GM18517 (cell line): ENCODE measurements around the gene PHETA2.
A peak's percentile ranks its signal among the peaks of the same experiment; 100 is the strongest.
"Not testable (repeated sequence)": the region's sequence is repeated elsewhere in the genome, so short reads cannot be mapped to it uniquely, and the experiment has no call there.

ENCODE experiments used
- ATAC-seq: cut with Tn5 transposase; IDR thresholded peaks from one replicate; pipeline ENCODE4 v1.9.1; 2021; ENCODE audit warnings: mild to moderate bottlenecking, moderate library complexity; ENCODE audit not compliant: unreplicated experiment

Gene PHETA2

GRCh38 chr22:42069801-42070516 is 4.1 kb upstream of the PHETA2 start:
- peak; percentile 9 for ATAC-seq

GRCh38 chr22:42070517-42071422 is 3.3 kb upstream of the PHETA2 start, which contains the start of gene NAGA:
TSS of gene NAGA (minus strand) at chr22:42070812. CDS start at chr22:42070297, 515 bp downstream.
- peak; percentile 90 for ATAC-seq

GRCh38 chr22:42071508-42071907 is 2.5 kb upstream of the PHETA2 start:
- ATAC-seq: not testable (repeated sequence)

DNA sequence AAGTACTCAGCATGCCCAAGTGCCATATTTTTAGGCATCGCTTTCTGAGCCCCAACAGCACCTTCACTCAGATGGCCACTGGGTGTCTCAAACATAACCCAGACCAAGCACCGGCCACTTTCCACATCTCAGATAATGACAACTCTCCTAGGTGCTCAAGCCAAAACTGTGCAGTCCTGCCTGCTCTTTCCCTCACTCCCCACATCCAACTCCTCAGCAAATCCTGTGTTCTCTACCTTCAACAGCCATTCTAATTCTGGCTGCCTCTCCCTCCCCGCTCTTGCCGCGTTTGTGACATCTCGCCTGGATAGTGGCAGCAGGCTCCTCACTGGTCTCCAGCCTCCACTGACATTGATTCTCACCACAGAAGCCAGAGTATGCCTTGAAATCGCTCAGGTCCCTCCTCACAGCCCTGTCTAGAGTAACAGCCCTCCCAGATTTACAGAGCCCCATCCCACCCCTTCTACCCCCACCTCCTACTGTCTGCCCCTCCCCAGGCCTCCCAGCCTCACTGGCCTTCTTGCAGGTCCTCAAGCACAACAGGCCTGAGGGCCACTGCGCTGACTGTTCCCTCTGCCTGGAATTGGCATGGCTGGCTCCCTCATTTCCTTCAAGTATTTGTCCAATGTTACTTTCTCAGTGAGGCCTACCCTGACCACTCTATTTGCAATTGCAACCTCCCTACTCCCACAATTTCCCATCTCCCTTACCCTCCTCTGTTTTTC is 1.3 kb upstream of the PHETA2 start:
- ATAC-seq: no peak

DNA sequence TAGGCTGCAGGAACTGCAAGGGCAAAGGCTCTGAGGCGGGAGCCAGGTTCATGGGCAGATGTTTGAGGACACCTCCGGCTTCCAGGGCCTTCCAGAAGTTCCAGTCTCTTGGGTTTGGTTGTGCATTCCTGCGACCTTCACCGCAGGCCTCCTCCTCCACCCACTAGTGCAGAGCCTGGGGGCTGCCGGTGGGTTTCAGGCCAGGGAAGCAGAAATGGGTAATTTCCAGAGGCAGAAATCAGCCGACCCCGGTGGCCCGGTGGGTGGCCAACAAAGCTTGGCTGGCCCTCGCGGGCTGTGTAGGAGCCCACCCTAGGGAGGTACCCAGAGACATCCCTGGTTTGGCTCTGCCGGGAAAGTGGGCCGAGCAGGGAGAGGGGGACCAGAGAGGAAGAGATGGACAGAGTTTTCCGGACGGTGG is 417 bp upstream of the PHETA2 start:
- no peak for ATAC-seq

DNA sequence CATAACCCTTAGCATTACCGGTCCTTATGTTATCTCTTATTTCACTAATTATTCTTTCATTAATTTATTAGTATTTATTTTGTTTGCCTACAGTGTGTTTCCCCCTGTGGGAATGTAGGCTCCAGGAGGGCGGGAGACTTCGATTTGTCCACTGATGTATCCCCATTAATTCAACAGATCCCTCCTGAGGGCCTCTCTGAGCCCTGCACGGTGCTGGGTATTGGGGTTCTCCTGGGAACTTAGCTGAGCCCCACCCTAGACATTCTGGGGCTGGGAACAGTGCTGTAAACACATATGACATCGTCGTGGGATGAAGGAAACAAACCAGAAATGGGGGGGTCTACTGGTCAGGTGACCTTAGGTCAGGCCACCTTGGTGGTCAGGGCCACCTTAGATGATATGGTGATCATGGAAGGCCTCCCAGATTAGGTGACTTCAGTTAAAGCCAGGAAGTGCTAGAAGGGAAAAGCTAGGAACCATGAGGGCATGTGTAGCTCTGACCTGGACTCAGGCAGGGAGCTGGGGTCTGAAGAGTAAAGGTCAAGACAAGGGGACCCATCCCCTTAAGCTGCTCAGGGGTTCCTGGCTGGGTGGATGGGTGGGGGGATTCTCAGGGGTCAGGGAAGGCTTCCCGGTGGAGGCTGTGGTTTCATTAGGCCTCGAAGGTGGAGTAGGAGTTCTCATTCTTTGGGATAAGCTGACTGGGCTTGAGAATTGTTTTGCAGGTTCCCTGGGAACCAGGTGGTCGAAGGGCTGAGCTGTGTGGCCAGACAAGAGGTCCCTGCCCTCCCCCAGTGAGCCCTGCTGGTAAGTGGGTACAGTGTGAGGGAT is 1.0 kb downstream of the PHETA2 start:
- ATAC-seq: no peak

DNA sequence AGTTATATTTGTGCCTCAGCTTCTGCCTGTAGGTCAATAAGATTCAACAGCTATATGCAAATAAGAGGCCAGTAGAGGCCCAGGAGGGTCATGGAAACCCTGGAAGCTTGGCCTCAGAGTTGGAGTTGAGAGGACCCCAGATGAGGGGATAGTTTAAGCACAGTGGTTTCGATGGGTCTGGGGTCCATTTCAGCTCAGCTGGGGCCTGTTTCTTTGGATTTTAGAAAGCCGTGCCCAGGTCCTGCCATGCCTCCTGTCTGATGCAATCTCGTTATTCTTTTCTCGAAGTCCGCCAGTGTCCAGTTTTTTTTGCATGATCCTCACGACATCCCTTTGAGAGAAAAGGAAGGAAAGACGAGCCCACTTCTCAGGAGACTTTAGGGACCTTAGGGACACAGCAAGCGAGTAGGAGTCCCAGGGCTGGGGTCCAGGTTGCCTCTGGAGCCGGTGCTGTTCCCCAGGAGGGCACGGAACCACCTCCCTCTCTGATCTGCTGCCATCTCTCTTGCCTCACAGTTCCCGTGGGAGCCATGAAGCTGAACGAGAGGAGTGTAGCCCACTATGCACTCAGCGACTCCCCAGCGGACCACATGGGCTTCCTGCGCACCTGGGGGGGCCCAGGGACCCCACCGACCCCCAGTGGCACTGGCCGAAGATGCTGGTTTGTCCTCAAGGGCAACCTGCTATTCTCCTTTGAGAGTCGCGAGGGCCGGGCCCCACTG is 2.9 kb downstream of the PHETA2 start:
- no peak for ATAC-seq

DNA sequence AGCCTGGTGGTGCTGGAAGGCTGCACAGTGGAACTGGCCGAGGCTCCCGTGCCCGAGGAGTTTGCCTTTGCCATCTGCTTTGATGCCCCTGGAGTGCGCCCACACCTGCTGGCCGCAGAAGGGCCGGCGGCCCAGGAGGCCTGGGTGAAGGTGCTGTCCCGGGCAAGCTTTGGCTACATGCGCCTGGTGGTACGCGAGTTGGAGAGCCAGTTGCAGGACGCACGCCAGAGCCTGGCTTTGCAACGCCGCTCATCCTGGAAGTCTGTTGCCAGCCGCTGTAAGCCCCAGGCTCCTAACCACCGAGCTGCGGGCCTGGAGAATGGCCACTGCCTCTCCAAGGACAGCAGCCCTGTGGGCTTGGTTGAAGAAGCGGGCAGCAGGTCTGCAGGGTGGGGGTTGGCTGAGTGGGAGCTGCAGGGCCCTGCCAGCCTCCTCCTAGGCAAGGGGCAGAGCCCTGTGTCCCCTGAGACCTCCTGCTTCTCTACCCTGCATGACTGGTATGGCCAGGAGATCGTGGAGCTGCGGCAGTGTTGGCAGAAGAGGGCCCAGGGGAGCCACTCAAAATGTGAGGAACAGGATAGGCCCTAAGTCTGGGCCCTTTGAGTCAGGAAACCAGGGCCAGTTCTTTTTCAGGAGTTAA is 3.6 kb downstream of the PHETA2 start:
- ATAC-seq: no peak

DNA sequence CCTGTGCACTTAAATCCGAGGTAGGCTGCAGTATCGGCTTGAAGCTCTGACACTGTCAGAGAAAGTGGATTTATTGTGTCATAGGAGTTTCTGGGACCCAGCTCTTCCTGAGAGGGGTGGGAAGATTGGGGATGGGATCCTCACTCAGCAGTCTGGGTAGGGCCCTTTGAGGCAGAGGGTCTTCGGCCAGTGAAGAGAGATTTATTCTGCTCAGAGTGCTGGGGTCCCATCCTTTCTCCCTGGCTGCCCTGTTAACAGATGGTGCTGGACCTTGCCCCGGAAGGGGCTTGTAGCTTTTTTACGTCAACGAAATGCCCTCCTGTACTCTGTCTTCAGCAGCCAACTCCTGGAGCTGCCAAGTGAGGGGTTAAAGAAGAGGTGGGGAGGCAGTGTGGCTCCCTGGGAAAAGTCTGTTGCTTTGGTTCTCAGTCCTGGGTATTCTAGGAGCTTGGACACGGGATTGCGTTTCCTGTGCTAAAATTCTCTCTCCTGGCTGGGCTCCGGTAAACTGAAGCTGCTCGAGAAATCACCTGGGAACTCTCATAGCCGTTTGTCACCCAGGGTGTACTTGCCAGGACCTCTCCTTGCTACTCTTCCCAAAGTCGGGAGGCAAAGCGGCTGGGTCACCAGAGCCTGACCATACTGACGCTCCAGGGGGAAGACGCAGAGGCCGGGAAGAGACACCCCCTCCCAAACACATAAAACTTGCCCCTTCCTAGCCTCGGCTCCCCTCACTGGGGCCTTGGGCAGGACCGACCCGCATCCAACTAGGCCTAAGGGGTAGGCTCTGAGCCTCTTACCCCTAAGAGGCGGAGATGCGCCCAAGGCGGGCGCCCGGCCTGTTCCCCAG is 4.6 kb downstream of the PHETA2 start:
- no peak for ATAC-seq

- ATAC-seq: peak; percentile 80
Measured at GRCh38 chr22:42079319-42080251, 5.5 kb downstream of the PHETA2 start, which contains the start of gene SMDT1. TSS of gene SMDT1 (plus strand) at chr22:42079700. CDS start at chr22:42079769, 69 bp downstream.

- no peak for ATAC-seq
Measured at GRCh38 chr22:42080287-42080686, 6.2 kb downstream of the PHETA2 start.

DNA sequence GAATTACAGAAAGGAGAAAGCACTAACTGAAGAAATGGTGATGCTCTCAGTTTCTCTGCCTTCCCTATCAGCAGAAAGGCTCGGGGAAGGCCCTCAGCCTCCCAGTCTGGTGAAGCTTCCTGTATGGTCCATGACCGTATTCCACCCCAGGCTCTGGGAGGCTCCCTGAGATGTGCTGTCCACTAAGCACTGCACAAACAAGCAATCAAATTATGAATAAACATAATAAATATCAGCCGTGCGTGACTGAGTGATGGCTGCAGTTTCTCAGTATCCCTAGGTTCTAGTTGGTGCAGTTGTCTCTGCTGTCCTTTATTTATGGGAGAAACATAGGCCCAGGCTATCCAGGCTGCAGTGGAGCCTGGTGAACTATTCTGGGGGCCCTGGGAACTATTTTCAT is 9.1 kb downstream of the PHETA2 start:
- no peak for ATAC-seq

DNA sequence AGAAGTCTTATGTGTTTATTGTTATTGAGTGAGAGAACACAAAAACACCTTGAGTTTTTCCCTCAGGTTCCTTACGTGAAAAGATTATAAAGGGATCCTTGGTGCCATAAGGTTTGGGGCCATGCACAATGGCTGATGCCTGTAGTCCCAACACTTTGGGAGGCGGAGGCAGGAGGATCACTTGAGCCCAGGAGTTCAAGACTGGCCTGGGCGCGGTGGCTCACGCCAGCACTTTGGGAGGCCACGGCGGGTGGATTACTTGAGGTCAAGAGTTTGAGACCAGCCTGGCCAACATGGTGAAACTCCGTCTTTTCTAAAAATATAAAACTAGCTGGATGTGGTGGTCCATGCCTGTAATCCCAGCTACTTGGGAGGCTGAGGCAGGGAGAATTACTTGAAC is 10.8 kb downstream of the PHETA2 start:
- ATAC-seq: no peak

DNA sequence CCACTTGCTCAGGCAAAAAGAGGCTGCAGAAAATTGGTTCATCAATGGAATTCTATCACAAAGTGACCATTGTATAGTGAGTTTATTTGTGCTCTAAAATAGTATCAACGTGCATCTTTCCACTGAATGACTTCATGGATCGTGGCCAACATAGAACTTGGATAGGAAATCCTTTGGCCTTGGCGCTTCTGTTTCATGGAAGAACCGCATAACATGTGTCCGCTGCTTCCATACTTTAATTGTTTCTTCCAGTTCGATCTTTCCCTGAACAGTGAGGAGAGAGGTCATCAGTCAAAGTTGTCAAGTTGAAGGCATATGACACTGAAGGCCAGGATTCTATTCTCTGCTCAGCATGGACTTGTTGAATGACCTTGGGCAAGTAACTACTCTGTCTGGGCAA is 12.0 kb downstream of the PHETA2 start:
- no peak for ATAC-seq

DNA sequence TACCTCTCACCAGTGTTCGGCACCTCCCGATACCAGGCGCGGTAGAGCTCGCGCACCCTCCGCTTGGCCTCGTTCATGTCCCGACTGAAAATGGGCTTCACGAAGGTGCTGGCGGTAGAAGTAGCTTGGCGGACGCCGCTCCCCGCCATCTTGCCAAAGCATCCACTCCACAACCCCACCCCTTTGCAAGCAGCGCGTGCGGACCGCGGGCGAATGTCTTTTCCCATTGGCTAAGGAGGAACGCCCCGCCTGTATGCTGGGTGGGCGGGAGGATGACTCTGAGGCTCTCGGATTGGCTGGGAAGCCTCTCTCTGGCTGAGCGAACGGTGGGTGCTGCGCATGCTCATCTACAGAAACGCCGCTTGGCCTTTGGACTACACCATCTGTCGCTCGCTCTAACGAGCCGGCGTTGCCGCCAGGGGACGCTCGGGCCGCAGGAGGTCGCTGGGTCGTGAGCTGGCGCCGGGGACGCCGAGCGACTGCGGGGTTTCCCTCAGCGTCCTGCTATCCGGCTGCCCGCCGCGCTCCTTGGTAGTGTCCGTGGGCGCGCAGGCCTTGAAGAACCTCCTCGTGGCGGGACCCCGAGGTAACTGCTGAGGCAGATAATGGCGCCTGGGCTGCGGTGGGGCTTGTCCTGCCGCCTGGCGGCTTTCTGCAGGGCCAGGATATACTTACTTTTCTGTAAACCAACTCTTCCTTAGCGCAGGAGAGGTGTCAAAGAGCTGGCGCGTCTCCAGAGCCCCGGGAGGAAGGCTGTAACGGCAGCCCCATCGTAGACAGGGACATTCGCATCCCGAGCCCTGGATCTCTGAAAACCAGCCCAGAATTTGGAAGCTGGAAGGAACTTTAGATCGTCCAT is 16.8 kb downstream of the PHETA2 start, which contains the start of gene NDUFA6:
Gene NDUFA6, minus strand, starts transcription at position 177 of the 859 bp plus-strand sequence. Its CDS starts 28 bp downstream, at position 149.
- peak; percentile 93 for ATAC-seq

DNA sequence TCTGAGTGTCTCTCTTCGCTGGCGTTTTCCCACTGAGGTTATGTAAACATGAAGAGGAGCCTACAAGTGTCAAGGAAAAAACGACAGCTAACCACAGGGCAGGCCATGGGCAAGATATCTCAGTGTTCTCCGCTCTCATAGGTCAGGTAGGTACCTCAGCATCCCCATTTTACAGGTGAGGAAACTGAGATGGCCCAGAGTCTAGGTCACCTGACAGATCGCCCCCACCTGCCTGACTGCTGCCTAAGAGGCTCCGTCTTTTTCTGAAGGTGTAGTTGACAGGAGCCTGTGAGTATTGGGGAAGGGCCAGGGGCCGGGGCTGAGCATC is 17.4 kb downstream of the PHETA2 start:
- no peak for ATAC-seq
